Loucy (cell line): ENCODE results near the gene CCL21.

Experiments used
- CTCF ChIP-seq: fragments of 200-600 bp; sonication (generic); conservative IDR thresholded peaks from 2 replicates; pipeline ENCODE4 v1.5.1; 2014; ENCODE audit warnings: mild to moderate bottlenecking, antibody characterized with exemption, low read length
- EZH2phosphoT487 ChIP-seq: fragments of 200-600 bp; IDR thresholded peaks from 2 replicates; pipeline ENCODE4 v1.6.1; 2018; ENCODE audit warnings: antibody characterized with exemption, mild to moderate bottlenecking, moderate library complexity, borderline replicate concordance

DNA sequence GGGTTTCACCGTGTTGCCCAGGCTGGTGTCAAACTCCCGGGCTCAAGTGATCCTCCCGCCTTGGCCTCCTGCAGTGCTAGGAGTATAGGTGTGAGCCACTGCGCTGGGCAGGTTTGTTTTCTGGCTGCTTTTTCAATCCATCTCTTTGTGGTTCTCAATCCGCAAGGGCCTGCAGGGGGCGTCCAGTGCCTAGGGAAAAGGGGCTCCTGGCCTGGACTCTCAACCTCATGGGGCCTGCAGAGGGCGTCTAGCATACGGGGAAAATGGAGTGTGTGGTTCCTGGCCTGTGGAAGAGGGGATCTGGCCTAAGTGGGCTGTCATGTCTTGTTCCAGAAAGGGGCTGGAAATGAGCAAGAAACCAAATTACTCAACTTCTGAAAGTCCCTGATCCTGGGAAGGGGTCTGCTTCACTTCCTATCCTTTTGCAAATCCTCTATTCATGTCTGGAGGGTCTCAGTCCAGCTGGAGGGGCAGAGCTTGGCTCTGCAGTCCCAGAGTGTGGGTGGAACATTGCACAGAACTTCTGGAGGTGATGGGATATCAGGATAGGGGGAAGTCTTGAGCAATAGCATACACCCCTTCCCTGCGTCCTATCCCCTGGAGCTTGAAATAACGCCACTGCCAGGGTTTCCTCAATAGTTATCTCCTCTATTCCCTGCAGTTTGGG lies 34.8 kb downstream of the CCL21 start:
- TF ChIP-seq CTCF (peak; percentile 97), EZH2phosphoT487 (no peak)
